NCI-H460 (cell line): ENCODE results near the gene CLEC2B. TPM values are rescaled to one million over a fixed set of nuclear protein-coding genes. Genes with fewer than 3 reads are reported as not detected.
A peak's percentile ranks its signal among the peaks of the same experiment; 100 is the strongest.
"Not testable (repeated sequence)": the region's sequence is repeated elsewhere in the genome, so short reads cannot be mapped to it uniquely, and the experiment has no call there.

Experiments
- DNase-seq: peaks from one replicate; pipeline ENCODE4 v3.0.0-alpha.2; 2016; ENCODE audit warnings: low read depth; ENCODE audit errors: extremely low read depth
- polyA plus RNA-seq: library from polyadenylated mRNA; depleted of rRNA; stranded (reverse); fragments of >200 nt; gene quantifications from 2 replicates; pipeline ENCODE4 v1.2.3, GENCODE V29; 2014; cell fraction: nucleus; rRNA removed
- total RNA-seq: library from RNA; depleted of rRNA; stranded (reverse); fragments of >200 nt; shearing (Covaris generic); gene quantifications from 2 replicates; pipeline ENCODE4 v1.2.3, GENCODE V29; 2014; rRNA removed

CLEC2B gene
- 0.38 and 0.77 TPM in 2 replicates for total RNA-seq
- 0.71 TPM in 1 of 2 replicates, not detected in the other for polyA plus RNA-seq

DNA sequence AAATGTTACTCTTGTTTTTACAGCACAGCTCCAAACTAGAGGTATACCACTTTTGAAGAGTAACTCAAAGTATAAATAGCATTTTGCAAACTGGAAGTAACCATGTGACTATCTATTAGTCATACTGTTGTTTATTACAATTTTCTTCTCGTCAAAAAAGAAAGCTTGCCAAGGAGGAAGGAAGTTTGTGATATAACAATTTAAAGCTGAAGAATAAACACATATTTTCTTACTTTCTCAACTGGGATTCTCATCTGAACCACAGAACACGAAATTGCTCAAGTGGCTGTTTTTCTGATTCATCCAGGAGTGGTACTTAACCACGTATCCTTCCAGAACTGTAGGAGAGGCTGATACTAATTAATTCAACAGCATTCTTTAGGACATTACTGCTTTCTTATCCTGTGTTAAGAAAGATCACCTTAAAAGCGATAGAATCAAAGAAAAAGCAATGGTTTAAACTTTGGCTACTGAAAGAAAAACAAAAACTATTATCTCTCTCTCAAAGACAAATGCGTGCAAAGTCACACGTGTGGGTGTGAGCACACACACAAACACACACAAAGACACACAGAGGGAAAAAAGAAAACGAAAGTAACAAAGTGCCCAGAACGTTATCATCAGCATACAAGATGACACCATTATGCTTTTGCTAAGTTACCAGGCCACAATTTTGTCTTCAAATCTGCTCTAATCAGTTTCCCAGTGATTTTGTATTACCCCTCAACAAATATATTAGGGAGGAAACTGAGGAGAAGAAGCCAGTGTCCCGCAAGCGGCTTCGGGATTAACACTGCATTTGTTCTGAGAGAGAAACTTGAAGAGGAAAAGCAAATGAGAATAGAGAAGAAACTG is at the start of gene CLEC2B:
Gene CLEC2B, minus strand, starts transcription at position 48 of the 855 bp plus-strand sequence.
- DNase-seq: peak; percentile 4

DNA sequence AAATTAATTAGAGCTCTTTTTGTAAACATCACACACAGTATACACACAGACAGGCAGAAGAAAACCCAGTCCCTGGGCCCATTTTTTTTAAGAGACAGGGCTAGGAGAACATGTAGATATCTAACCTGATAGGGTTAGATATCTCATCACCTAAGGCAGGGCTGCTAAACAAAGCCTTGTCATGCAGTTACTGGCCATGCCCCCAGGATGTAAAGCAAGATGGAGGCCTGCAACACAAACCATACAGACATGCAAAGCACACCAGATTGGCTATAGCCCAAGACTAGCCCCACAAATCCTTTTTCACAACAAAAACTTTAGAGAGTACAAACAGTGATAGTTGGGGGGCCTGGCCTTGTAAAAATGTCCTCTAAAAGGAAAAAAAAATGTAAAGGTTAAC is 42.6 kb upstream of the CLEC2B start:
- no peak for DNase-seq

DNA sequence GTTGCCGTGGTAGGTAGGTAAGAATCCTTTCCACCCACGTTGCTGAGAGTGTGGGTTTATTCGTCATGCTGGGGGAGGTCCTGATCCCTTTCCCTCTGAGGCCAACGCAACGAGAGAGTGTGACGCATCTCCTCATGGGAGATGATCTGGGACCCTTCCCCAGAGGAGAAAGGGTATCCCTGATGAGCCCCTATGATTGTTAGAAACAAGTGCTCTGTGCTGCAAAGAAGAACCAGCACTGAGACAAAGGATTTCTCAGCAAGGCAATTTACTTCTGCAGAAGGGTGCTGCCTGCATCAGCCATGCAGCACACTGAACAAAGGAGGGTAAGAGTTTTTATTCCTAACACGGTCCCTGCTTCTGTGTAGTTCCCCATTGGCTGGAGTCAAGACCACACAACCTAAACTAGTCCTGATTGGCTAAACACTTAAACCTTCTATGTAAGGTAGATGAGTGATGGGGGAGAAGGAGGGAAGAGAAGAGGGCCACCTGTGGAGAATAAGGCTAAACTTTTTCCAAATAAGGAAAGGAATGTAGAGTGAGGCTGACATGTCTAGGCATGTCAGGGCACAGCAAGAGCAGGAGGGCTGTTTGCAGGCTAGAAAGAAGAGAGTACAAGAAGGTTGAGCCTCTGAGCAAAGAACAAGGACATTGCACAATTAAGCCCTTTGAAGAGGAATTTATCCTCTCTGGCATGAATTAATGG is 41.7 kb upstream of the CLEC2B start:
- no peak for DNase-seq

- DNase-seq: no peak
These were observed 40.6 kb upstream of the CLEC2B start for GRCh38 chr12:9909724-9910123.

DNA sequence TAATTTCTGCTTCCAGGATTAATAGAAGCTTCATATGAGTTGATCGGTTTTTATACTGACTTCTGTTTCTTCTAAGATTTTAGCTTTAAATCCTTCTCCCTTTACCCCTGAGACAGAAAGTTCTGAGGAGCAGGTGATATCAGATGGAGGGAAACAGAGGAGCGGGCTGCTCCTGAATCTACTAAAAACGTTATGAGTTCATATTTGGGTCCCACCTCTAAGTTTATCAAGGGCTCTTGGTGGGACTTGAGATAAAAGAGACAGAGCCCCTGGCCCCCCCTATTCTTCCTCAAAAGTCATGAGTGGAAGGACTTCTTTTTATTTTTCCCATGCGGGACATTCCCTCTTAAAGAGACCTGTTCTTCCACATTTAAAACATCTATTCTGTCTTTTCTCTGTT is 39.2 kb upstream of the CLEC2B start:
- DNase-seq: no peak

- no peak for DNase-seq
These were observed 38.6 kb upstream of the CLEC2B start for GRCh38 chr12:9907769-9908168.

GRCh38 chr12:9906873-9907272 is 37.7 kb upstream of the CLEC2B start:
- no peak for DNase-seq

DNA sequence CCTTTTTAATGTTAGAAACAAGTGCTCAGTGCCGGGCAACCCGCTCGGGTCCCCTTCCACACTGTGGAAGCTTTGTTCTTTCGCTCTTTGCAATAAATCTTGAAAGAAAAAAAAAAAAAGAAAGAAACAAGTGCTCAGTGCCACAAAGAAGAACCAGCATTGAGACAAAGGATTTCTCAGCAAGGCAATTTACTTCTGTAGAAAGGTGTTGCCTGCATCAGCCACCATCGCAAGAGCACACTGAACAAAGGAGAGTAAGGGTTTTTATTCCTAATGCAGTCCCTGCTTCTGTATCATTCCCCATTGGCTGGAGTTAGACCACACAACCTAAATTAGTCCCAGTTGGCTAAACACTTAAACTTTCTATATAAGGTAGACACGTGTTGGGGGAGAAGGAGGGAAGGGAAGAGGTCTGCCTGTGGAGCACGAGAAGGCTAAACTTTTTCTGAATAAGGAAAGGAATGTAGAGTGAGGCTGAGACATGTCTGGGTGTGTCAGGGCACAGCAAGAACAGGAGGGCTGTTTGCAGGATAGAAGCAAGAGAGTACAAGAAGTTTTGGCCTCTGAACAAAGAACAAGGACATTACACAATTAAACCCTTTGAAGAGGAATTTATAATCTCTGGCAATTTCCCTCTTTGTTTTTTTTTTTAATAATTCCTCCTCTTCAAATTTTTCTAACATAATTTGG is 33.5 kb upstream of the CLEC2B start:
- DNase-seq: no peak

DNA sequence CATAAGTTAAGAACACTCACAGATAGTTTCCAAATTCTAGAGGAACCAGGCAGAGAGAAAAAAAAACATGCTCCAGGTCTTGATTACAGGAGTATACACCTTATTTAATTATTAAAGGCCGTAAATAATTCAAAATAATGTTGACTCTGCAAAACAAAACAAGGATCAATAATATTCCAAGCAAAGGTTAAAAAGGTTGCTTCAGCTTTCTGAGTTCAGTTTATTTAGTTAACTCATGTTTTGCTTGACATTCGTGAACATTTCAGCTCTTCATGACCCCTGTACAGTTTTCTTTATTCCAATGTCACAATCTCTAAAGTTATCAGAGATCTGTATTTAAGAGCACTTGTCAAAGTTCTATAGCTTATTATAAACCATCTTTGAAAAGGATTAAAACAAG is 31.8 kb upstream of the CLEC2B start:
- DNase-seq: no peak

GRCh38 chr12:9899209-9899608 is 30.1 kb upstream of the CLEC2B start:
- DNase-seq: no peak

DNA sequence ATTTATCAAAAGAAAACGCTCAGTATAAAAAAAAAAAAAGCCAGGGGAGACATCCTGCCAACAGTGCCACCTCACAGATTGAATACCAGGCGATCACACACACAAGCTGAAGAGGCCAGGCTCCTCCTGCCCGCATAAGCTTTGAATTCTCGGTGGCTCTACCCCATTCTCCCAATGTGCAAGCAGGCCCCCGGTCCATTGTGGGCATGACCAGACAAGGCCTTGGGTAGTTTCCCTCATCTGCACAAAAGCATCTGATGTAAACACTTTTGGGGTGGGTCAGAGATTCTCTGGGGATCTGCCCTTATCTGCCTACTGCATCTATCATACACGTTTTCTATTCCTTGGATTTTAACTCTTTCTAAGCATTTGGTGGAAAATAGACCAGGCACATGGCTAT is 28.4 kb upstream of the CLEC2B start:
- no peak for DNase-seq

DNA sequence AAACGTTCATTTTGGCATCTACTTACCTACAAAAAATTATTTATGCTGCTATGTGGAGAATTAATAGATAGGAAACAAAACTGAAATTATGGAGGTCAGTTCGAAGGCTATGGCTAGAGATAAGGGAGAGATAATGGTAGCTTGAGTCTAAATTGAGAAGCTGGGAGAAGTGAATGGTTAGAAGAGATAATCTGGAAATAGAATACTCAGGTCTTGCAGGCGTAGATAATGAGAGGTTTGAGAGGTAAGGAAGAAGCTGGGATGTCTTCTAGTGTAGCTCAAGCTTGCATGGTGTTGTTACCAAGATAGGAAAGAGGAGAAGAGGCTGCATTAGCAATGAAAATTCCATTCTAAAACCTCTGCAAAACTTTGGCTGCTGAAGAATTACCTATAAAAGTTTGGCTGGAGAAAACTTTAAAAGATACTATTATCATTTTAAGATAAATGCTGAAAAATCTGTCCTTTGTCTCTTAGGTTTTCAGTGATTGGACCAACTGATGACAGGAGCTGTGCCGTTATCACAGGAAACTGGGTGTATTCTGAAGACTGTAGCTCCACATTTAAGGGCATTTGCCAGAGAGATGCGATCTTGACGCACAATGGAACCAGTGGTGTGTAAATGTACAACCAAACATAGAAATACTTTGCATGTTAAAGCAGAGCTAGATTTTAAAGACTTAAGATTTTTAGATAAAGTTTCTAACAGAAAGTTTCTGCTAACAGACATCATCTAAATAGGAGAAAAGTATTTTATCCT is 26.2 kb upstream of the CLEC2B start:
- DNase-seq: no peak

DNA sequence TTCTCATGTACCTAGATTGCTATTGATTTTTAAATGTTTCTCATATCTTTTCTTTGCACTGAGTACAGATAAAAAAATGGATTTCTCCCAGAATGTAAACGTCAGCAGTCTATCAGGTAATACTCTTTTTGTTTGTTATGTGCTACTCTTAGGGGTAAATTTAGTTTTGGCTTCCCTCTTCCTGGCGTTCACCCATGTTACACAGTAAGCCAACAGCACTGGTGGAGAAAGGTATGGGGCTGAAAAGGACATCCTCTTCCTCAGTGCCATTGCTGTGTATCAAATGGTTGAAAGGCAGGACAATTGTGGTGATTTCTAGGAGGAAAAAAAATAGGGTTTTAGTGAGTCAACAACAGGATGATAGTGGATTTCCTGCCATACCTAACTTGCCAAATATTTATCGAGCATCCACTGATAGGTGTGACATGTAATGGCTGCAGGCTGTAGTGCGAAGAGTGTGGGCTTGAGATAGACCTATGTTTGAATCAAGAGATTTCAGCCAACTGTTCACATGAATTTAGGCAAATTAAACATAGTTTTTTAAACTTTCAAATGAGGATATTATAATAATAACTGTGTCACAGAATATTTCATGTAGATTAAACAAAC is 19.6 kb upstream of the CLEC2B start:
- no peak for DNase-seq

DNA sequence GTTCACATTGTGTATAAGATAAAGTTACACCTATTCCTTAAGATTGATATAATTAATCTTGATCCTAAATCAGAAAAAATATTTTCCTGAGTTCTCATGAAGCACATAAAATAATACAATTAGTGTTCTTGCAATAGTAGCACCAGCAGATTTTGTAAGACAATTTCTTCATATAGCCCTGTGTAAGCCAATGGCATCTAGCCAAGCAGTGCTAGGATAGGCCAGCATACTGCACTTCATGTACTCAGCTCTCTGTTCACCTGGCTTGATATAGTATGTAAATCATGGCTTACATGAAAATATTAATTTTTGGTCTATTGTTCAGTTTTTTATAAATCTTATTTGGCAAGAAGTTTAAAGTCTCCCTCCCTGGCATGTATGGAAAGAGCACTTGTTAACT is 14.0 kb upstream of the CLEC2B start:
- DNase-seq: no peak

DNA sequence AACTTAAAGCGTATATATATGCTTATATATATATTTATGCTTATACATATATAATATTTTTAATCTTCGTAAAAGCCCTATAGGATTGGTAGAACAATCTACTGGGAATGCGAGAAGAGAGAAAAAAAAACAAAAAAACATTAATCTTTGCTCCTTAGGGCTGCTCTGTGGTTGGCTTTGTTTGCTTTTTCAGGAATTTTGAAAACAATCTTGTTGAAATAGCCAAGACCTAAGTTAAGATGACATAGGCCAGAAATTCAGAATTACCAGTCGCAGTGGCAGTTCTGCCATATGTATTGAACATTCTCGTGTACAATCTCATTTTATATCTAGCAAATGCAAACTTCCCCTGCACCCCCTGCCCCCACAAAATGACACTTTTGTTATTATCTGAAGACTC is 12.8 kb upstream of the CLEC2B start:
- DNase-seq: no peak

- no peak for DNase-seq
These were observed 12.1 kb upstream of the CLEC2B start, which contains the start of gene KLRF2 for GRCh38 chr12:9881246-9881645. Gene KLRF2 (plus strand): TSS chr12:9881489. CDS start chr12:9881596, 107 bp downstream.

DNA sequence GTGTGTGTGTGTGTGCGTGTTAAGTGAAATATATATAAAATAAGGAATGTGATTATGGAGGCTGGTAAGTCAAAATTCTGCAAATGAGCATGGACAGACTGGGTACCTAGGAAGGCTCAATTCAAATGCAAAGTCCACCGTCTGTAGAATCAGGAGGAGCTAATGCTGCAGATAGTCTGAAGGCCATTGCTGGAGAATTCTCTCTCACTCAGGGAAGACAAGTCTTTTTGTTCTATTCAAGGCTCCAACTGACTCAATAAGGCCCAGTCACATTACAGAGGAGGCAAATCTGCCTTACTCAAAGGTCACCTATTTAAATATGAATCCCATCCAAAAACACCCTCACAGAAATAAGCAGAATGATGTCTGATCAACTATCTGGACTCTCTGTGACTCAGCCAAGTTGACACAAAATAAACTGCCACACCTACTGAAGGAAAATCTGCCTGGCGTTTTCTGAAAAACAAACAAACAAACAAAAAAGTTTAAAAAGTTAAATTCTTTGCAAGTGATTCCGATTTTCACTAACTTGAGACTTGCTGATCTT is 11.5 kb upstream of the CLEC2B start:
- no peak for DNase-seq

GRCh38 chr12:9876120-9876519 is 7.0 kb upstream of the CLEC2B start:
- not testable (repeated sequence) for DNase-seq

DNA sequence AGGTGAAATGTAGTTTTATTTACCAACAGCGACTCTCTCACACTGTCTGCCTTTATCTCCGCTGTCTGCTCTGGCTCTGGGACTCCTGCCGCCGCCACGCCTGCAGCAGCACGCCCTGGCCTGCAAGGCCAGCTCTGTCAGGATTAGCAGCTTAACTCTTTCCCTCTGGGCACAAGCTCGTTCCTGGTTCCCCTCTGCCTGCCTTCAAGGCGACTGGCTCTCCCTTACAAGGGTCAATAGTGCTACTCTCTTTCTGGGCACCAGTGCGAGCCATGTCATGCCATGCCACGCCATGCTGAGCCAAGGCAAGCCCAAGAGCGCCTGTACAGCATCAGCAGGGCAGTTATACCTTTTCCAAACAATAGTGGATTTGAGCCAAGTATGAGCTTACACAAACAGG is 3.6 kb upstream of the CLEC2B start:
- DNase-seq: no peak

DNA sequence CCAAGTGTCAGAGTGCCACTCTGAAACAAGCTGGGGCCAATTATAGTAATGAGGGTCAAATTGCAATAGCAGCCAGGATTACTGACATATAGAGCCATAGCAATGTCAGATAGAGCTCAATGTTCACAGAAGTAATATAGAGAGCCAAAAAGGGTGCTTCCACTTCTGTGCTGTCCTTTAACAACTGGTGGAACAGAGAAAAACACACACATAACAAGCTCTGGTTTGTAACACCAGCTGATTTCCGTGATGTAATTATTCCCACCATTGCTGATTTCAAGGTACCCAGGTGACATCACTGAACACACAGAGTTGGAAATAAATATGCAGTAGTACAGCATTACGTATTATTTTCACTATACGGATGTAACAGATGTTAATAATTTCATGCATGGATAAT is 3.0 kb upstream of the CLEC2B start:
- DNase-seq: no peak
